Endothelial cell of umbilical vein (primary cell): ENCODE results near the gene MTMR11. TPM values are rescaled to one million over a fixed set of nuclear protein-coding genes. Genes with fewer than 3 reads are reported as not detected.

Experiments
- BruUV-seq: library from RNA; stranded (reverse); fragments of 400-500 nt; replicated peaks from 2 replicates; lab custom pipeline; 2021; lab: Mats Ljungman, UMichigan
- CTCF ChIA-PET: fragments of 300-600, 350-600 bp; sonication (Branson Sonifier 250); formaldehyde crosslinking; loops from one replicate; lab custom pipeline; 2021; ENCODE audit warnings: antibody characterized with exemption, inconsistent platforms; lab: Charles Lee
- POLR2A ChIA-PET: fragments of 300-600, 350-600 bp; sonication (Branson Sonifier 250); formaldehyde crosslinking; loops from one replicate; lab custom pipeline; 2021; ENCODE audit warnings: antibody characterized with exemption, inconsistent platforms; lab: Charles Lee
- DNase-seq: peaks from one replicate; pipeline ENCODE4 v3.0.0-alpha.2; 2011; ENCODE audit warnings: low read depth, low spot score
- FAIRE-seq: peaks from 2 replicates; lab custom pipeline; 2011; peaks lifted over from hg19 to GRCh38; lab: Jason Lieb, UNC
- H2AFZ ChIP-seq: 2 replicates; pipeline ENCODE4 v1.6.0; 2012; ENCODE audit warnings: low read depth, low read length, control low read depth, inconsistent platforms
- H3K27ac ChIP-seq: 2 replicates; pipeline ENCODE4 v1.5.1; 2011; ENCODE audit warnings: low read depth, mild to moderate bottlenecking, control low read depth, low read length, moderate library complexity; ENCODE audit not compliant: insufficient read depth
- H3K27me3 ChIP-seq, 2 experiments: 2 replicates each; pipeline versions ENCODE4 v1.6.0 to v1.6.1; 2011; ENCODE audit warnings: low read length in 2 of 2, mixed read lengths in 1 of 2; ENCODE audit not compliant: control insufficient read depth in 2 of 2, insufficient read depth in 2 of 2
- H3K36me3 ChIP-seq, 2 experiments: 2 replicates in 1 of 2; 3 replicates in 1 of 2; pipeline ENCODE4 v1.5.1; 2011; ENCODE audit warnings: low read length in 2 of 2, mild to moderate bottlenecking in 1 of 2, moderate library complexity in 1 of 2; ENCODE audit not compliant: control insufficient read depth in 2 of 2, insufficient read depth in 2 of 2; ENCODE audit errors: extremely low read depth in 1 of 2
- H3K4me1 ChIP-seq: 3 replicates; pipeline ENCODE4 v1.5.1; 2011; ENCODE audit warnings: mild to moderate bottlenecking, low read length; ENCODE audit not compliant: control insufficient read depth, insufficient read depth; ENCODE audit errors: extremely low read depth
- H3K4me2 ChIP-seq: 2 replicates; pipeline ENCODE4 v1.6.1; 2011; ENCODE audit warnings: low read length, control low read depth, mixed read lengths; ENCODE audit not compliant: insufficient read depth
- H3K4me3 ChIP-seq, 3 experiments: fragments of 200-600 bp in 1 of 3; sonication (generic), shearing (Covaris generic) in 1 of 3; replicated peaks in 1 of 3; 2 replicates each; pipeline ENCODE4 v1.5.1; 2011 to 2016; ENCODE audit warnings: control low read depth in 3 of 3, low read length in 3 of 3, mild to moderate bottlenecking in 2 of 3, inconsistent platforms in 1 of 3, low read depth in 1 of 3, moderate library complexity in 1 of 3; ENCODE audit not compliant: insufficient read depth in 1 of 3
- H3K79me2 ChIP-seq: 2 replicates; pipeline ENCODE4 v1.6.0; 2012; ENCODE audit warnings: low read length, inconsistent platforms; ENCODE audit not compliant: control insufficient read depth, insufficient read depth
- H3K9ac ChIP-seq: replicated peaks from 2 replicates; pipeline ENCODE3; 2011; ENCODE audit warnings: low read length, control low read depth; ENCODE audit not compliant: insufficient read depth; ENCODE audit errors: extremely low read depth
- H3K9me1 ChIP-seq: replicated peaks from 3 replicates; pipeline ENCODE4 v1.6.0; 2011; ENCODE audit warnings: mild to moderate bottlenecking, low read length; ENCODE audit not compliant: control insufficient read depth, insufficient read depth; ENCODE audit errors: extremely low read depth
- H3K9me3 ChIP-seq: replicated peaks from 2 replicates; pipeline ENCODE4 v1.5.1; 2012; ENCODE audit warnings: low read length, inconsistent platforms; ENCODE audit not compliant: control insufficient read depth, insufficient read depth
- H4K20me1 ChIP-seq: replicated peaks from 2 replicates; pipeline ENCODE3; 2011; ENCODE audit warnings: mild to moderate bottlenecking, low read length; ENCODE audit not compliant: control insufficient read depth, insufficient read depth; ENCODE audit errors: extremely low read depth
- EZH2 ChIP-seq: IDR thresholded peaks from 2 replicates; pipeline ENCODE4 v1.6.1; 2012; ENCODE audit warnings: borderline replicate concordance, low read depth, mild to moderate bottlenecking, moderate library complexity, low read length, inconsistent platforms; ENCODE audit not compliant: severe bottlenecking
- FOS ChIP-seq: IDR thresholded peaks from 2 replicates; pipeline ENCODE4 v1.6.1; 2011; ENCODE audit warnings: mild to moderate bottlenecking, low read length, moderate library complexity, borderline replicate concordance; ENCODE audit not compliant: insufficient read depth
- GATA2 ChIP-seq: IDR thresholded peaks from 2 replicates; pipeline ENCODE4 v1.7.0; 2011; ENCODE audit warnings: low read depth, mild to moderate bottlenecking, moderate library complexity, mixed read lengths, low read length; ENCODE audit not compliant: insufficient read length, insufficient read depth
- JUN ChIP-seq: IDR thresholded peaks from 2 replicates; pipeline ENCODE4 v1.6.1; 2011; ENCODE audit warnings: borderline replicate concordance, low read depth; ENCODE audit not compliant: insufficient read length, insufficient read depth
- MAX ChIP-seq: IDR thresholded peaks from 2 replicates; pipeline ENCODE4 v1.6.1; 2011; ENCODE audit not compliant: insufficient read depth, insufficient read length
- MYC ChIP-seq: IDR thresholded peaks from one replicate; pipeline ENCODE4 v1.6.1; 2011; ENCODE audit warnings: mild to moderate bottlenecking, low read depth, low read length
- POLR2A ChIP-seq: IDR thresholded peaks from 2 replicates; pipeline ENCODE4 v1.6.1; 2012; ENCODE audit warnings: low read depth, mild to moderate bottlenecking, control low read depth, low read length
- POLR2AphosphoS5 ChIP-seq: IDR thresholded peaks from 2 replicates; pipeline ENCODE4 v1.6.1; 2012; ENCODE audit warnings: low read depth, mild to moderate bottlenecking, control low read depth, low read length, moderate library complexity; ENCODE audit not compliant: insufficient read depth
- dilution Hi-C: fragments of 300-500 bp; cut with MboI; formaldehyde crosslinking; loops from one replicate; pipeline ENCODE4 v1.15.0; 2019; ENCODE audit warnings: low sequenced_read_pairs; ENCODE audit not compliant: extremely low pct_ligation_motif_present
- intact Hi-C: fragments of 100-400 bp; cut with micrococcal nuclease; formaldehyde crosslinking; loops from one replicate; pipeline ENCODE4 v1.10.0; 2022
- polyA plus RNA-seq, 4 experiments: library from polyadenylated mRNA; depleted of rRNA in 3 of 4; stranded (reverse) in 3 of 4; unstranded in 1 of 4; fragments of >200 nt; gene quantifications; 2 replicates each; pipeline versions ENCODE4 v1.2.1 to v1.2.3, GENCODE V29; 2011 to 2012; ENCODE audit warnings: missing spikeins in 1 of 4
- total RNA-seq: library from RNA; stranded (reverse); gene quantifications from 2 replicates; pipeline ENCODE4 v1.2.3, GENCODE V29; 2021
- TF ChIP-seq, protein P1 (sequence below), 2 donors: IDR thresholded peaks; 1 replicate in 1 of 2; 2 replicates in 1 of 2; pipeline ENCODE4 v1.5.1; 2011; ENCODE audit warnings: low read length in 2 of 2, mild to moderate bottlenecking in 2 of 2, moderate library complexity in 2 of 2, control low read depth in 1 of 2, inconsistent platforms in 1 of 2, low read depth in 1 of 2; ENCODE audit not compliant: insufficient read depth in 1 of 2; ENCODE audit errors: extremely low read depth in 1 of 2

MTMR11 gene
- total and polyA plus RNA-seq, 2 donors (not counting 3 experiments of a cell fraction or from before 2014, with no cell fraction given) = 7.8 to 14.4 TPM

- Histone ChIP-seq H3K79me2 (peaks cover 30% of the 10 kb centered on the region), H3K27me3 (no peaks in the 10 kb centered on the region), H3K4me3 (peak overlapping the region; percentile 65 to 88 (median 77)), H3K36me3 (peaks cover 14 to 24% of the 10 kb centered on the region in 2 experiments), H3K27ac (peak overlapping the region; percentile 74), H4K20me1 (no peaks in the 10 kb centered on the region), H3K9me1 (no peaks in the 10 kb centered on the region), H3K9me3 (no peaks in the 10 kb centered on the region), H2AFZ (peak overlapping the region; percentile 45), H3K9ac (peak overlapping the region; percentile 86), H3K4me1 (peaks cover 27% of the 10 kb centered on the region), H3K4me2 (peak overlapping the region; percentile 97)
- DNase-seq (no peak), FAIRE-seq (peak; percentile 21)
- CTCF ChIA-PET = interaction anchor here (0.7 to 1.1 kb wide), 3 partner anchors 9 to 259 kb away, joined by 3 read pairs; no protein-coding TSS in a partner anchor
- dilution Hi-C loops (no loop called here), intact Hi-C loops (no loop called here)
- BruUV-seq = no TSS peak
- no peak for TF ChIP-seq MYC
- TF ChIP-seq MAX = no peak
- TF ChIP-seq POLR2AphosphoS5 = no peak
- TF ChIP-seq, protein P1, sequence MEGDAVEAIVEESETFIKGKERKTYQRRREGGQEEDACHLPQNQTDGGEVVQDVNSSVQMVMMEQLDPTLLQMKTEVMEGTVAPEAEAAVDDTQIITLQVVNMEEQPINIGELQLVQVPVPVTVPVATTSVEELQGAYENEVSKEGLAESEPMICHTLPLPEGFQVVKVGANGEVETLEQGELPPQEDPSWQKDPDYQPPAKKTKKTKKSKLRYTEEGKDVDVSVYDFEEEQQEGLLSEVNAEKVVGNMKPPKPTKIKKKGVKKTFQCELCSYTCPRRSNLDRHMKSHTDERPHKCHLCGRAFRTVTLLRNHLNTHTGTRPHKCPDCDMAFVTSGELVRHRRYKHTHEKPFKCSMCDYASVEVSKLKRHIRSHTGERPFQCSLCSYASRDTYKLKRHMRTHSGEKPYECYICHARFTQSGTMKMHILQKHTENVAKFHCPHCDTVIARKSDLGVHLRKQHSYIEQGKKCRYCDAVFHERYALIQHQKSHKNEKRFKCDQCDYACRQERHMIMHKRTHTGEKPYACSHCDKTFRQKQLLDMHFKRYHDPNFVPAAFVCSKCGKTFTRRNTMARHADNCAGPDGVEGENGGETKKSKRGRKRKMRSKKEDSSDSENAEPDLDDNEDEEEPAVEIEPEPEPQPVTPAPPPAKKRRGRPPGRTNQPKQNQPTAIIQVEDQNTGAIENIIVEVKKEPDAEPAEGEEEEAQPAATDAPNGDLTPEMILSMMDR (IDR thresholded peaks at IDR 0.05; ENCODE audit: extremely low read depth in 1 of 2, insufficient read depth in 1 of 2, low read depth in 1 of 2, low read length in 2 of 2) = no peak
- no peak for TF ChIP-seq JUN
- TF ChIP-seq EZH2 = no peak
- TF ChIP-seq GATA2 = no peak
- no peak for TF ChIP-seq FOS
- no peak for TF ChIP-seq POLR2A
- POLR2A ChIA-PET = interaction anchor here (1.0 kb wide), 1 partner anchor 41 kb away, joined by 7 read pairs; a partner anchor contains a TSS
Observed at GRCh38 chr1:149928401-149928724, 8.3 kb downstream of the MTMR11 start.
